ENCODE results near the gene NBEA.

DNA sequence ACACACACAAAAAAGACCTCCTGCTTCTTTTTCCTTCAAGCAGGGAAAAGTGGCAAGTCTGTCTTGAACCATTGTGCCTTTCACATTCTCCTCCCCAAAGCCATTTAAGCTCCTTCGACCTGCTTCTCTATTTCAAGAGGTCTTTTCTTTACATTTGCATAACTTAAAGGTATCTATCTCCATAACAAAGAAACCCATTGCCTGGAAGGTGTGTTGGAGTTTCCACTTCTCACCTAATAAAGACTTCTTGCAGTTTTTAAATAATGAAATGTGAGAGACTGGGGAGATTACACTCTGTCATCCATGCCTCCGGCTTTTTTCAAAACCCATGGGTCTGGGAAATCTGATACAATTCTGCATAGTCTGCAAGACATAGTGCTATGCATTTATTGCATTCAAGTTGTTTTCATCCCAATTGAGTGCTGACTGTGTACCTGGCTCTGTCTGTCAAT is 41.8 kb upstream of the NBEA start:
- TF ChIP-seq, protein P1, sequence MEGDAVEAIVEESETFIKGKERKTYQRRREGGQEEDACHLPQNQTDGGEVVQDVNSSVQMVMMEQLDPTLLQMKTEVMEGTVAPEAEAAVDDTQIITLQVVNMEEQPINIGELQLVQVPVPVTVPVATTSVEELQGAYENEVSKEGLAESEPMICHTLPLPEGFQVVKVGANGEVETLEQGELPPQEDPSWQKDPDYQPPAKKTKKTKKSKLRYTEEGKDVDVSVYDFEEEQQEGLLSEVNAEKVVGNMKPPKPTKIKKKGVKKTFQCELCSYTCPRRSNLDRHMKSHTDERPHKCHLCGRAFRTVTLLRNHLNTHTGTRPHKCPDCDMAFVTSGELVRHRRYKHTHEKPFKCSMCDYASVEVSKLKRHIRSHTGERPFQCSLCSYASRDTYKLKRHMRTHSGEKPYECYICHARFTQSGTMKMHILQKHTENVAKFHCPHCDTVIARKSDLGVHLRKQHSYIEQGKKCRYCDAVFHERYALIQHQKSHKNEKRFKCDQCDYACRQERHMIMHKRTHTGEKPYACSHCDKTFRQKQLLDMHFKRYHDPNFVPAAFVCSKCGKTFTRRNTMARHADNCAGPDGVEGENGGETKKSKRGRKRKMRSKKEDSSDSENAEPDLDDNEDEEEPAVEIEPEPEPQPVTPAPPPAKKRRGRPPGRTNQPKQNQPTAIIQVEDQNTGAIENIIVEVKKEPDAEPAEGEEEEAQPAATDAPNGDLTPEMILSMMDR (IDR thresholded peaks at IDR 0.05) = no peak
- TF ChIP-seq, protein P2, sequence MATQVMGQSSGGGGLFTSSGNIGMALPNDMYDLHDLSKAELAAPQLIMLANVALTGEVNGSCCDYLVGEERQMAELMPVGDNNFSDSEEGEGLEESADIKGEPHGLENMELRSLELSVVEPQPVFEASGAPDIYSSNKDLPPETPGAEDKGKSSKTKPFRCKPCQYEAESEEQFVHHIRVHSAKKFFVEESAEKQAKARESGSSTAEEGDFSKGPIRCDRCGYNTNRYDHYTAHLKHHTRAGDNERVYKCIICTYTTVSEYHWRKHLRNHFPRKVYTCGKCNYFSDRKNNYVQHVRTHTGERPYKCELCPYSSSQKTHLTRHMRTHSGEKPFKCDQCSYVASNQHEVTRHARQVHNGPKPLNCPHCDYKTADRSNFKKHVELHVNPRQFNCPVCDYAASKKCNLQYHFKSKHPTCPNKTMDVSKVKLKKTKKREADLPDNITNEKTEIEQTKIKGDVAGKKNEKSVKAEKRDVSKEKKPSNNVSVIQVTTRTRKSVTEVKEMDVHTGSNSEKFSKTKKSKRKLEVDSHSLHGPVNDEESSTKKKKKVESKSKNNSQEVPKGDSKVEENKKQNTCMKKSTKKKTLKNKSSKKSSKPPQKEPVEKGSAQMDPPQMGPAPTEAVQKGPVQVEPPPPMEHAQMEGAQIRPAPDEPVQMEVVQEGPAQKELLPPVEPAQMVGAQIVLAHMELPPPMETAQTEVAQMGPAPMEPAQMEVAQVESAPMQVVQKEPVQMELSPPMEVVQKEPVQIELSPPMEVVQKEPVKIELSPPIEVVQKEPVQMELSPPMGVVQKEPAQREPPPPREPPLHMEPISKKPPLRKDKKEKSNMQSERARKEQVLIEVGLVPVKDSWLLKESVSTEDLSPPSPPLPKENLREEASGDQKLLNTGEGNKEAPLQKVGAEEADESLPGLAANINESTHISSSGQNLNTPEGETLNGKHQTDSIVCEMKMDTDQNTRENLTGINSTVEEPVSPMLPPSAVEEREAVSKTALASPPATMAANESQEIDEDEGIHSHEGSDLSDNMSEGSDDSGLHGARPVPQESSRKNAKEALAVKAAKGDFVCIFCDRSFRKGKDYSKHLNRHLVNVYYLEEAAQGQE (IDR thresholded peaks at IDR 0.05; ENCODE audit: insufficient read depth in 1 of 2, low read depth in 2 of 2, low read length in 1 of 2) = no peak
